Mucosa of rectum (tissue), 2 donors: Measurements from ENCODE around the gene MLN.
A peak's percentile ranks its signal among the peaks of the same experiment; 100 is the strongest.

Experiments
- H3K27ac ChIP-seq, 2 donors: one replicate each; pipeline ENCODE4 v1.7.0; 2013; ENCODE audit warnings: inconsistent platforms in 2 of 2, low read depth in 2 of 2, low read length in 2 of 2
- H3K27me3 ChIP-seq, 2 donors: one replicate each; pipeline ENCODE4 v1.7.0; 2013; ENCODE audit warnings: low read length in 2 of 2; ENCODE audit not compliant: control insufficient read depth in 2 of 2, insufficient read depth in 2 of 2
- H3K36me3 ChIP-seq, 2 donors: one replicate each; pipeline ENCODE4 v1.7.0; 2013; ENCODE audit warnings: low read length in 2 of 2; ENCODE audit not compliant: control insufficient read depth in 2 of 2, insufficient read depth in 2 of 2
- H3K4me1 ChIP-seq, 2 donors: one replicate each; pipeline ENCODE4 v1.7.0; 2013; ENCODE audit warnings: low read length in 2 of 2, mild to moderate bottlenecking in 1 of 2; ENCODE audit not compliant: control insufficient read depth in 2 of 2, insufficient read depth in 2 of 2
- H3K4me3 ChIP-seq, 2 donors: one replicate each; pipeline ENCODE4 v1.7.0; 2013; ENCODE audit warnings: low read length in 2 of 2
- H3K9ac ChIP-seq, 2 donors: one replicate each; pipeline ENCODE4 v1.7.0; 2013; ENCODE audit warnings: low read length in 2 of 2, low read depth in 1 of 2, mild to moderate bottlenecking in 1 of 2
- H3K9me3 ChIP-seq, 2 donors: one replicate each; pipeline ENCODE4 v1.7.0; 2013; ENCODE audit warnings: low read length in 2 of 2; ENCODE audit not compliant: control insufficient read depth in 2 of 2
- donor health status: healthy.
- donor health status: Normal muscosa, but diverticular disease.

The MLN gene

DNA sequence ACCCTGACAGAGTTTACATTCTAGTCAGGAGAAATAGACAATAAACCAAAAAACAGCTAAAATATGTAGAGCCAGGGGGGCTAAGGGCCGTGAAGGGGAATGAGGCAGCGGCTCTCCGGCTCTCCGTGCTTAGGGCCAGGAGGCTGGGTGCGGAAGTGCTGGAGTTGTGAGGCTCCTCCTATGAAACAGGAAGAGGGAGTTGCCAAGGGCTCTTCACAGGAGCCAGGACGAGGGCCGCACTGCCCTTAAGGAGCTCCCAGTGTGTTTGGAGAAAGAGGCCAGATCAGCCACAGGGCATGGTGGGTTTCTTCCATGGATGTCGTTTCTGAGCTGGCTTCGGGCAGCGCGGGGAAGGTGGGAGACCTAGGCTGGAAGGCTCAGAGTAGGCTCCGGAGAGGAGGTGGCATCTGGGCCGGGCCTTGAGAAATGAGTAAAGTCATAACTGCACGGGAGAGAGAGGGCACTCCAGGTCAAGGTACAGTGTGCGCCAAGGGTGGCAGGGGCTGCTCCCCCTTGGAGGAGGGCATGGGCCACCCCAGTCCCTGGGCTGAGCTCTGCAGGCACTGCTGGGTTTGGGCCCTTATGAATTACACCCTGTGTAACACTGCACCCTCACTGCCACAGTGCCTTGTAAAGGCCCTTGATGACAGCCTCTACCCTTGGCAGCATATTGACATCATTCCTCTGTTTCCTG is 20.8 kb upstream of the MLN start:
- Histone ChIP-seq H3K36me3 (no peaks in the 10 kb centered on the region), H3K4me3 (peak overlapping the region; percentile 50 to 64), H3K27me3 (no peaks in the 10 kb centered on the region)

GRCh38 chr6:33823806-33824205 is 20.0 kb upstream of the MLN start:
- H3K27ac ChIP-seq = no peak overlapping the region
- H3K4me1 ChIP-seq = peaks cover 13 to 18% of the 10 kb centered on the region in 2 donors
- H3K9me3 ChIP-seq = no peaks in the 10 kb centered on the region
- no peak overlapping the region for H3K4me3 ChIP-seq
- no peak overlapping the region for H3K9ac ChIP-seq
- H3K27me3 ChIP-seq = no peaks in the 10 kb centered on the region
- H3K36me3 ChIP-seq = no peaks in the 10 kb centered on the region

More for the DNA sequence above, 20.8 kb upstream of the MLN start:
- H3K27ac ChIP-seq = peak overlapping the region; percentile 31 to 56
- H3K9ac ChIP-seq = peak overlapping the region; percentile 51 to 60
- H3K9me3 ChIP-seq = no peaks in the 10 kb centered on the region
- peaks cover 13 to 18% of the 10 kb centered on the region in 2 donors for H3K4me1 ChIP-seq

DNA sequence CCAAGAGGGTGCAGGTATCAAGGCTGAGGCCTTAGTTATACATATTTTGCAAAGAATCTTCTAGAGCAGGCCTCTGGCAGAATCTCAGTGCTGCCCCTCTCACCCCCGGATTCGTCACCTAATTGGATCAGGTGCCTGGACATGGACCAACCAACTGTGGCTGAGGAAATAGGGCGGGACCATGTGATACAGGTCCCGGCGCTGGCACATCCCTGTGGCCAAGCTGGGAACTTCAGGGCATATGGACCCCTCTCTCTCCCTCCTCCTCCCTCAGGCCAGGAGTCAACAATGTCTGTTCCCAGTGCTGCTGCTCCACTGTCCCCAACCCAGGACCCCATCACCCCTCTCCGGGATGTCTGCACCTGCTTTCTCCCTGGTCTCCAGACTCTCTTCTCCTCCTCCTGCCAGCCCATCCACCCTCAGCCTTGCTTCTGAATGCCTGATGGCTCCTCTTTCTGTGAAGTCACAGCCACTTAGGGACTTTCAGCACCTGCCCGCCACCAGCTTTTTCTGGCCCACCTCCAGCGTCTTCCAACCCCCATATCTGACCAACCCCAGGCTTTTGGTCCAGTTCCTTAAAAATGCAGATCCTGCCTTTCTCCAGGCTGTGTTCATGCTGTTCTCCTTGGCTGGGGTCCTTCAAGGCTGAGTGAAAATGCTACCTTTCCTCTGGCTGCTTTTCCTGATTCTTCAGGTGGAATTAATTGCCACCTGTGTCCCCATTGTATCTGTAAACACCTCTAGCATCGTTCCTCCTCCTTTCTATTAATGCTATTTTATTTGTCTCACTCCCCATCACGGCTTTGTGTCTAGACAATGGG is 19.0 kb upstream of the MLN start:
- no peak overlapping the region for H3K9ac ChIP-seq
- H3K4me1 ChIP-seq = peaks cover 10 to 12% of the 10 kb centered on the region in 2 donors
- H3K27ac ChIP-seq = no peak overlapping the region

GRCh38 chr6:33820784-33821520 is 17.1 kb upstream of the MLN start:
- Histone ChIP-seq H3K4me3 (no peak overlapping the region), H3K27ac (no peak overlapping the region), H3K9me3 (no peaks in the 10 kb centered on the region), H3K4me1 (peaks cover 2 to 4% of the 10 kb centered on the region in 2 donors), H3K36me3 (no peaks in the 10 kb centered on the region), H3K9ac (no peak overlapping the region), H3K27me3 (no peaks in the 10 kb centered on the region)

More for the DNA sequence above, 19.0 kb upstream of the MLN start:
- Histone ChIP-seq H3K27me3 (no peaks in the 10 kb centered on the region), H3K36me3 (no peaks in the 10 kb centered on the region), H3K9me3 (no peaks in the 10 kb centered on the region), H3K4me3 (no peak overlapping the region)

DNA sequence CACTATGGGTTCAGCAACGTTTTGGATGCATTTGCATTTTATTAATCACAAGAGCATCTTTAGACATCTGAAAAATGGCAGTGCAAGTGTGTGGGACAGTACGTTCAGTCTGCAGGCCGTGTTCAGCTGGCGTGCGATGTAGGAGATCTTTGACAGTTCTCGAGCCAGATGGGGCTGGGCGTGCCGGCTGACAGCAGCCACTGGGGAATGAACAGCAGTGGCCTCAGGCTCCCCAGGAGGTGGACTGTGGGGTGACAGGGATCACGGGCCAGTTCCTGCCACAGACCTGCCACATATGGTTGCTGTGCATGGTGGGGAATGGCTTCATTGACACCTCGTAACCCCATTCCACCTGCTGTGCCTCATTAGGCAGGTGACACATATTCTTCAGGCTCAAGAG is 16.4 kb upstream of the MLN start:
- Histone ChIP-seq H3K9ac (no peak overlapping the region), H3K4me1 (peaks cover 2 to 4% of the 10 kb centered on the region in 2 donors)

DNA sequence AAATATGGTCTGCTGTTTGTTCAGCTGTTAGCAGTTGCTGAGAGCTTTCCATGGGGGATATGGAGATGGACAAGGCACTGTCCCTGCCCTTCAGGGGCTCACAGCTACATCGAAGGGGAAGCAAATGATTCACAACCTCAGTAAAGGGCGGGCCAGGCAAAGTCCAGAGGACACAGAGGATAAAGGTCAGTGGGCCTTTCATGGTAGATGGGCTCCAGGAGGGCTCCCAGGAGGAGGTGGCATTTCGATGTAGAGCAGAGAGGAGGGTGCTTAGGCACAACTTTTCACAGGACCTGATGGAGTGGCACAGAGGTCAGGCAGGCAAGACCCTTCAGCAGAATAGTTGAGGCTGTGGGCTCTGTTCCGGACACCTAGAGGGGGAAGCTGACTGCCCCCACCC is 15.2 kb upstream of the MLN start:
- H3K36me3 ChIP-seq = no peaks in the 10 kb centered on the region
- H3K27me3 ChIP-seq = no peaks in the 10 kb centered on the region

More for the DNA sequence above, 16.4 kb upstream of the MLN start:
- Histone ChIP-seq H3K36me3 (no peaks in the 10 kb centered on the region), H3K9me3 (no peaks in the 10 kb centered on the region), H3K27ac (no peak overlapping the region), H3K27me3 (no peaks in the 10 kb centered on the region), H3K4me3 (no peak overlapping the region)

GRCh38 chr6:33818293-33818692 is 14.5 kb upstream of the MLN start:
- H3K27me3 ChIP-seq = peaks cover 2 to 3% of the 10 kb centered on the region in 2 donors
- H3K4me3 ChIP-seq = no peak overlapping the region
- H3K27ac ChIP-seq = no peak overlapping the region
- no peak overlapping the region for H3K9ac ChIP-seq
- H3K36me3 ChIP-seq = no peaks in the 10 kb centered on the region
- no peaks in the 10 kb centered on the region for H3K4me1 ChIP-seq
- H3K9me3 ChIP-seq = no peaks in the 10 kb centered on the region

More for the DNA sequence above, 15.2 kb upstream of the MLN start:
- Histone ChIP-seq H3K9ac (no peak overlapping the region), H3K4me3 (no peak overlapping the region), H3K4me1 (no peaks in the 10 kb centered on the region), H3K9me3 (no peaks in the 10 kb centered on the region), H3K27ac (no peak overlapping the region)

- Histone ChIP-seq H3K9ac (no peak overlapping the region), H3K4me3 (no peak overlapping the region), H3K27me3 (peaks cover 3 to 4% of the 10 kb centered on the region in 2 donors), H3K9me3 (no peaks in the 10 kb centered on the region), H3K27ac (no peak overlapping the region), H3K4me1 (no peaks in the 10 kb centered on the region), H3K36me3 (no peaks in the 10 kb centered on the region)
Observed at GRCh38 chr6:33817489-33817888, 13.7 kb upstream of the MLN start.

GRCh38 chr6:33816911-33817310 is 13.1 kb upstream of the MLN start:
- H3K4me1 ChIP-seq = no peaks in the 10 kb centered on the region
- H3K27me3 ChIP-seq = peaks cover 3 to 4% of the 10 kb centered on the region in 2 donors

GRCh38 chr6:33815854-33816253 is 12.1 kb upstream of the MLN start:
- H3K27ac ChIP-seq = no peak overlapping the region
- H3K4me1 ChIP-seq = no peaks in the 10 kb centered on the region
- peaks cover 3 to 5% of the 10 kb centered on the region in 2 donors for H3K27me3 ChIP-seq
- no peaks in the 10 kb centered on the region for H3K36me3 ChIP-seq
- H3K9me3 ChIP-seq = no peaks in the 10 kb centered on the region
- no peak overlapping the region for H3K4me3 ChIP-seq
- no peak overlapping the region for H3K9ac ChIP-seq

More at GRCh38 chr6:33816911-33817310, 13.1 kb upstream of the MLN start:
- Histone ChIP-seq H3K4me3 (no peak overlapping the region), H3K9me3 (no peaks in the 10 kb centered on the region), H3K36me3 (no peaks in the 10 kb centered on the region), H3K27ac (no peak overlapping the region), H3K9ac (no peak overlapping the region)
